Stomach (tissue), 9 donors: Measurements from ENCODE around the gene MPC2. TPM values are rescaled to one million over a fixed set of nuclear protein-coding genes. Genes with fewer than 3 reads are reported as not detected.
"Not testable (repeated sequence)": the region's sequence is repeated elsewhere in the genome, so short reads cannot be mapped to it uniquely, and the experiment has no call there.

ENCODE experiments used
- DNase-seq, 2 donors: peaks; one replicate each; pipeline versions ENCODE4 v3.0.0 to v3.0.0-alpha.2; 2013 to 2019
- H3K27ac ChIP-seq, 5 donors: fragments of 200-600 bp in 4 of 5; sonication (generic) in 4 of 5; one replicate each; pipeline ENCODE4 v1.5.1; 2013 to 2019; ENCODE audit warnings: mild to moderate bottlenecking in 1 of 5, moderate library complexity in 1 of 5
- H3K27me3 ChIP-seq, 3 donors: fragments of 200-600 bp; sonication (generic); one replicate each; pipeline ENCODE4 v1.5.1; 2017 to 2019; ENCODE audit warnings: mixed run types in 1 of 3
- H3K36me3 ChIP-seq, 4 donors: fragments of 200-600 bp; sonication (generic); 1 replicate in 3 of 4; 2 replicates in 1 of 4; pipeline ENCODE4 v1.5.1; 2016 to 2019
- H3K4me1 ChIP-seq, 4 donors: fragments of 200-600 bp; sonication (generic); one replicate each; pipeline ENCODE4 v1.5.1; 2016 to 2019
- H3K4me3 ChIP-seq, 4 donors: fragments of 200-600 bp; sonication (generic) in 3 of 4; one replicate each; pipeline ENCODE4 v1.5.1; 2016 to 2019; ENCODE audit warnings: mild to moderate bottlenecking in 1 of 4
- H3K9me3 ChIP-seq, 4 donors: fragments of 200-600 bp; sonication (generic); one replicate each; pipeline ENCODE4 v1.5.1; 2016 to 2019
- CTCF ChIP-seq, 7 experiments: fragments of 450-650 bp in 4 of 7; fragments of 200-600 bp in 3 of 7; sonication (generic) in 3 of 7; IDR thresholded peaks; one replicate each; pipeline ENCODE4 v1.5.1; 2016 to 2019; ENCODE audit warnings: antibody characterized with exemption in 7 of 7, control low read depth in 2 of 7, mild to moderate bottlenecking in 1 of 7
- EP300 ChIP-seq: sonication (generic); formaldehyde crosslinking; IDR thresholded peaks from one replicate; pipeline ENCODE4 v1.6.1; 2017; ENCODE audit warnings: antibody characterized with exemption
- POLR2A ChIP-seq, 4 donors: fragments of 450-650 bp; IDR thresholded peaks; one replicate each; pipeline ENCODE4 v1.6.1; 2016; ENCODE audit warnings: antibody characterized with exemption in 4 of 4, control low read depth in 2 of 4, mild to moderate bottlenecking in 1 of 4, moderate library complexity in 1 of 4
- POLR2AphosphoS5 ChIP-seq, 3 donors: sonication (generic); formaldehyde crosslinking; IDR thresholded peaks; one replicate each; pipeline ENCODE4 v1.6.1; 2016; ENCODE audit warnings: antibody characterized with exemption in 3 of 3
- WGBS, 5 donors: extraction: QIAGEN DNeasy Blood & Tissue Kit in 3 of 5; methylation state at CpG; one replicate each; pipeline versions ENCODE4 v1.1.5 to v1.1.7; 2013 to 2018; 5-methylcytosine and 5-hydroxymethylcytosine counted together
- intact Hi-C: fragments of 100-400 bp; cut with DNase I; formaldehyde crosslinking; loops from one replicate; pipeline ENCODE4 v1.15.1; 2023; ENCODE audit warnings: low total_unique reads
- polyA plus RNA-seq, 3 donors: library from polyadenylated mRNA; stranded (reverse); fragments of 200-250 nt; gene quantifications; one replicate each; pipeline ENCODE4 v1.2.3, GENCODE V29; 2013
- total RNA-seq, 5 donors: library from RNA; depleted of rRNA; stranded (reverse); fragments of >200 nt; gene quantifications; one replicate each; pipeline versions ENCODE4 v1.1.0 to v1.2.3, GENCODE V29; 2014 to 2016
- donor health status: healthy with polysubstance abuse.
- donor health status: Bipolar disorder and iron deficiency.
- donor health status: healthy.

Gene MPC2
- total and polyA plus RNA-seq, 8 donors: 47.2 to 271 (median 62.2) TPM

- intact Hi-C loops: no loop called here
- no peaks in the 10 kb centered on the region for H3K9me3 ChIP-seq
- TF ChIP-seq POLR2AphosphoS5 (IDR thresholded peaks at IDR 0.05) (peak; percentile 19 to 49 (median 28)), CTCF (IDR thresholded peaks at IDR 0.05) (no peak)
- H3K4me1 ChIP-seq: peaks cover 0 to 21% (median 13%) of the 10 kb centered on the region in 4 donors
- peak in 1 of 2 donors; percentile 93 for DNase-seq
- 12 to 53% (median 32%) methylated on average over 4 of the region's 4 CpGs for WGBS, 5 donors
- H3K36me3 ChIP-seq: no peaks in the 10 kb centered on the region
- peak overlapping the region; percentile 26 to 58 (median 38) for H3K27ac ChIP-seq
- no peak overlapping the region for H3K4me3 ChIP-seq
- no peaks in the 10 kb centered on the region for H3K27me3 ChIP-seq
Observed at GRCh38 chr1:167899253-167899681, 37.6 kb downstream of the MPC2 start.

GRCh38 chr1:167898578-167899222 is 38.2 kb downstream of the MPC2 start:
- Histone ChIP-seq H3K4me3 (no peak overlapping the region), H3K4me1 (peaks cover 0 to 20% (median 13%) of the 10 kb centered on the region in 4 donors), H3K36me3 (no peaks in the 10 kb centered on the region), H3K27ac (peak overlapping the region; percentile 26 to 58 (median 38)), H3K9me3 (no peaks in the 10 kb centered on the region), H3K27me3 (no peaks in the 10 kb centered on the region)
- TF ChIP-seq CTCF (IDR thresholded peaks at IDR 0.05) (no peak), POLR2AphosphoS5 (IDR thresholded peaks at IDR 0.05) (no peak), EP300 (no peak), POLR2A (IDR thresholded peaks at IDR 0.05) (no peak)
- no peak for DNase-seq
- intact Hi-C loops: no loop called here
- WGBS, 5 donors: 89 to 95% (median 93%) methylated on average over 9 of the region's 9 CpGs

- no peak for DNase-seq
- Histone ChIP-seq H3K27ac (no peak overlapping the region), H3K9me3 (no peaks in the 10 kb centered on the region), H3K36me3 (no peaks in the 10 kb centered on the region), H3K4me1 (peaks cover 0 to 4% (median 1%) of the 10 kb centered on the region in 4 donors), H3K27me3 (no peaks in the 10 kb centered on the region), H3K4me3 (no peak overlapping the region)
- WGBS, 5 donors: 78 to 91% (median 86%) methylated on average over 2 of the region's 2 CpGs
- no peak for TF ChIP-seq POLR2A (IDR thresholded peaks at IDR 0.05)
- TF ChIP-seq POLR2AphosphoS5 (IDR thresholded peaks at IDR 0.05): no peak
- no peak for TF ChIP-seq CTCF (IDR thresholded peaks at IDR 0.05)
- no peak for TF ChIP-seq EP300
- intact Hi-C loops: no loop called here
Observed at GRCh38 chr1:167893798-167894197, 43.1 kb downstream of the MPC2 start.

- DNase-seq: no peak
- Histone ChIP-seq H3K4me3 (no peak overlapping the region), H3K4me1 (no peaks in the 10 kb centered on the region), H3K36me3 (no peaks in the 10 kb centered on the region), H3K9me3 (no peaks in the 10 kb centered on the region), H3K27me3 (no peaks in the 10 kb centered on the region), H3K27ac (no peak overlapping the region)
- intact Hi-C loops: no loop called here
- no peak for TF ChIP-seq POLR2AphosphoS5 (IDR thresholded peaks at IDR 0.05)
- TF ChIP-seq CTCF (IDR thresholded peaks at IDR 0.05): no peak
Observed at GRCh38 chr1:167890400-167890799, 46.5 kb downstream of the MPC2 start.

- intact Hi-C loops, H3K4me1 ChIP-seq, DNase-seq, H3K27ac ChIP-seq, H3K36me3 ChIP-seq, H3K4me3 ChIP-seq, H3K9me3 ChIP-seq, H3K27me3 ChIP-seq: not testable (repeated sequence)
- WGBS, 5 donors: 88 to 100% (median 90%) methylated on average over 2 of the region's 2 CpGs
Observed at GRCh38 chr1:167887187-167887586, 49.7 kb downstream of the MPC2 start.
